Panc1 (cell line): ENCODE results near the gene DYRK1A. TPM values are rescaled to one million over a fixed set of nuclear protein-coding genes. Genes with fewer than 3 reads are reported as not detected.

Source experiments
- ATAC-seq: fragments of 200-7000 bp; cut with Tn5 transposase; 2 replicates; pipeline ENCODE4 v1.9.1; 2020; ENCODE audit warnings: mild to moderate bottlenecking, moderate library complexity
- BruUV-seq: library from RNA; stranded (reverse); fragments of 400-500 nt; replicated peaks from 2 replicates; lab custom pipeline; 2021; lab: Mats Ljungman, UMichigan
- CTCF ChIA-PET: fragments of 300-600 bp; sonication (Branson Sonifier 250); formaldehyde crosslinking; loops from one replicate; lab custom pipeline; 2022; ENCODE audit warnings: antibody characterized with exemption; lab: Charles Lee
- POLR2A ChIA-PET: fragments of 300-600 bp; sonication (Branson Sonifier 250); formaldehyde crosslinking; loops from one replicate; lab custom pipeline; 2022; ENCODE audit warnings: antibody characterized with exemption; lab: Charles Lee
- DNase-seq: peaks from one replicate; pipeline ENCODE4 v3.0.0-alpha.2; 2010; ENCODE audit warnings: low read depth, low spot score
- H3K27ac ChIP-seq: 2 replicates; pipeline ENCODE4 v1.5.1; 2011; ENCODE audit warnings: mild to moderate bottlenecking, low read length, inconsistent platforms
- H3K27me3 ChIP-seq: fragments of 200-500 bp; sonication (Bioruptor generic); 2 replicates; pipeline ENCODE4 v1.6.0; 2014; ENCODE audit warnings: low read length, inconsistent platforms; ENCODE audit not compliant: control insufficient read depth, insufficient read depth
- H3K36me3 ChIP-seq: fragments of 200-500 bp; sonication (Bioruptor generic); 2 replicates; pipeline ENCODE4 v1.5.1; 2014; ENCODE audit warnings: inconsistent platforms, mild to moderate bottlenecking, low read length, moderate library complexity; ENCODE audit not compliant: control insufficient read depth, insufficient read depth
- H3K4me1 ChIP-seq: 2 replicates; pipeline ENCODE4 v1.5.1; 2011; ENCODE audit warnings: inconsistent platforms, mild to moderate bottlenecking, low read length, moderate library complexity; ENCODE audit not compliant: control insufficient read depth, insufficient read depth
- H3K4me3 ChIP-seq, 2 experiments: 2 replicates each; pipeline ENCODE4 v1.5.1; 2011 to 2012; ENCODE audit warnings: low read depth in 2 of 2, low read length in 2 of 2, mild to moderate bottlenecking in 2 of 2, inconsistent platforms in 1 of 2, moderate library complexity in 1 of 2
- H3K9me3 ChIP-seq: fragments of 200-500 bp; sonication (Bioruptor generic); 2 replicates; pipeline ENCODE4 v1.5.1; 2014; ENCODE audit warnings: low read depth, mild to moderate bottlenecking, inconsistent platforms, low read length, moderate library complexity; ENCODE audit not compliant: control insufficient read depth, insufficient read depth
- POLR2AphosphoS5 ChIP-seq: IDR thresholded peaks from 2 replicates; pipeline ENCODE4 v1.6.1; 2012; ENCODE audit warnings: mild to moderate bottlenecking, low read depth, low read length, moderate library complexity
- SIN3A ChIP-seq: IDR thresholded peaks from 2 replicates; pipeline ENCODE4 v1.6.1; 2012; ENCODE audit warnings: low read depth, mild to moderate bottlenecking, low read length, moderate library complexity, borderline replicate concordance; ENCODE audit not compliant: insufficient read depth
- TCF7L2 ChIP-seq: IDR thresholded peaks from 2 replicates; pipeline ENCODE4 v1.6.1; 2011; ENCODE audit warnings: mild to moderate bottlenecking, low read depth, low read length, inconsistent platforms
- in situ Hi-C: cut with HindIII; loops from 2 replicates; pipeline ENCODE4 v1.10.0; 2016; ENCODE audit warnings: low sequenced_read_pairs, low pct_unique_long_range_greater_than_20kb
- intact Hi-C: fragments of 100-400 bp; cut with micrococcal nuclease; formaldehyde crosslinking; loops from one replicate; pipeline ENCODE4 v1.10.0; 2022; ENCODE audit not compliant: unreplicated experiment
- total RNA-seq: library from RNA; stranded (reverse); gene quantifications from one replicate; pipeline ENCODE4 v1.2.1, GENCODE V29; 2021; ENCODE audit not compliant: unreplicated experiment
- TF ChIP-seq, protein P1 (sequence below): fragments of 450-650 bp; IDR thresholded peaks from 2 replicates; pipeline ENCODE4 v1.5.1; 2017; ENCODE audit warnings: mild to moderate bottlenecking
- TF ChIP-seq, protein P2 (sequence below), 2 experiments: IDR thresholded peaks; 2 replicates each; pipeline ENCODE4 v1.6.1; 2011 to 2012; ENCODE audit warnings: low read depth in 2 of 2, control low read depth in 1 of 2, low read length in 1 of 2, mild to moderate bottlenecking in 1 of 2, moderate library complexity in 1 of 2; ENCODE audit not compliant: insufficient read depth in 1 of 2

Gene DYRK1A
- total RNA-seq, 1 experiment from 2014 or later = 36.1 TPM

DNA sequence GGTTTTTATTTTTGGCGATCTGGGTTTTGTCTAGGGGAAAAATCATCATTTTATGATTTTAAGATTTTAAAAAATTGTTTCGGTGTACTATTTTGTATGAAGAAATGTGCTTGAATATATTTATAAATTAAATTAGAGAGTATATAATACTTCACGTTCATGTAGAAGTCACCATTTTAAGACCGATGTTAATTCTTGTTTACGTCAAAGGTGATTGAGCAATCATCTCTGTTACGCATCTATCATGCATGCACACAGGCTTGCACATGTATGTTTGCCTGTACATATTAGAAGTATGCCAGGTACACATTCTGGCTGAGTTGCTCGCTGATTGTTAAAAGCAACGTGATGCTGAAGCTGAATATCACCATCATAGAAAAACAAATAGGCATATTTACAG lies 54.7 kb downstream of the DYRK1A start:
- Histone ChIP-seq H3K9me3 (no peaks in the 10 kb centered on the region), H3K27ac (no peak overlapping the region), H3K4me1 (peaks cover 9% of the 10 kb centered on the region; the same call in 1 of the 2 replicates), H3K36me3 (no peaks in the 10 kb centered on the region; the same call in 1 of the 2 replicates), H3K4me3 (no peak overlapping the region), H3K27me3 (no peaks in the 10 kb centered on the region)
- intact Hi-C loops = no loop called here
- in situ Hi-C loops = no loop called here
- CTCF ChIA-PET = no interaction called here
- POLR2A ChIA-PET = no interaction called here
- TF ChIP-seq, protein P1, sequence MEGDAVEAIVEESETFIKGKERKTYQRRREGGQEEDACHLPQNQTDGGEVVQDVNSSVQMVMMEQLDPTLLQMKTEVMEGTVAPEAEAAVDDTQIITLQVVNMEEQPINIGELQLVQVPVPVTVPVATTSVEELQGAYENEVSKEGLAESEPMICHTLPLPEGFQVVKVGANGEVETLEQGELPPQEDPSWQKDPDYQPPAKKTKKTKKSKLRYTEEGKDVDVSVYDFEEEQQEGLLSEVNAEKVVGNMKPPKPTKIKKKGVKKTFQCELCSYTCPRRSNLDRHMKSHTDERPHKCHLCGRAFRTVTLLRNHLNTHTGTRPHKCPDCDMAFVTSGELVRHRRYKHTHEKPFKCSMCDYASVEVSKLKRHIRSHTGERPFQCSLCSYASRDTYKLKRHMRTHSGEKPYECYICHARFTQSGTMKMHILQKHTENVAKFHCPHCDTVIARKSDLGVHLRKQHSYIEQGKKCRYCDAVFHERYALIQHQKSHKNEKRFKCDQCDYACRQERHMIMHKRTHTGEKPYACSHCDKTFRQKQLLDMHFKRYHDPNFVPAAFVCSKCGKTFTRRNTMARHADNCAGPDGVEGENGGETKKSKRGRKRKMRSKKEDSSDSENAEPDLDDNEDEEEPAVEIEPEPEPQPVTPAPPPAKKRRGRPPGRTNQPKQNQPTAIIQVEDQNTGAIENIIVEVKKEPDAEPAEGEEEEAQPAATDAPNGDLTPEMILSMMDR = no peak
- TF ChIP-seq, protein P2, sequence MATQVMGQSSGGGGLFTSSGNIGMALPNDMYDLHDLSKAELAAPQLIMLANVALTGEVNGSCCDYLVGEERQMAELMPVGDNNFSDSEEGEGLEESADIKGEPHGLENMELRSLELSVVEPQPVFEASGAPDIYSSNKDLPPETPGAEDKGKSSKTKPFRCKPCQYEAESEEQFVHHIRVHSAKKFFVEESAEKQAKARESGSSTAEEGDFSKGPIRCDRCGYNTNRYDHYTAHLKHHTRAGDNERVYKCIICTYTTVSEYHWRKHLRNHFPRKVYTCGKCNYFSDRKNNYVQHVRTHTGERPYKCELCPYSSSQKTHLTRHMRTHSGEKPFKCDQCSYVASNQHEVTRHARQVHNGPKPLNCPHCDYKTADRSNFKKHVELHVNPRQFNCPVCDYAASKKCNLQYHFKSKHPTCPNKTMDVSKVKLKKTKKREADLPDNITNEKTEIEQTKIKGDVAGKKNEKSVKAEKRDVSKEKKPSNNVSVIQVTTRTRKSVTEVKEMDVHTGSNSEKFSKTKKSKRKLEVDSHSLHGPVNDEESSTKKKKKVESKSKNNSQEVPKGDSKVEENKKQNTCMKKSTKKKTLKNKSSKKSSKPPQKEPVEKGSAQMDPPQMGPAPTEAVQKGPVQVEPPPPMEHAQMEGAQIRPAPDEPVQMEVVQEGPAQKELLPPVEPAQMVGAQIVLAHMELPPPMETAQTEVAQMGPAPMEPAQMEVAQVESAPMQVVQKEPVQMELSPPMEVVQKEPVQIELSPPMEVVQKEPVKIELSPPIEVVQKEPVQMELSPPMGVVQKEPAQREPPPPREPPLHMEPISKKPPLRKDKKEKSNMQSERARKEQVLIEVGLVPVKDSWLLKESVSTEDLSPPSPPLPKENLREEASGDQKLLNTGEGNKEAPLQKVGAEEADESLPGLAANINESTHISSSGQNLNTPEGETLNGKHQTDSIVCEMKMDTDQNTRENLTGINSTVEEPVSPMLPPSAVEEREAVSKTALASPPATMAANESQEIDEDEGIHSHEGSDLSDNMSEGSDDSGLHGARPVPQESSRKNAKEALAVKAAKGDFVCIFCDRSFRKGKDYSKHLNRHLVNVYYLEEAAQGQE (IDR thresholded peaks at IDR 0.05; ENCODE audit: insufficient read depth in 1 of 2, low read depth in 2 of 2, low read length in 1 of 2) = no peak
- TF ChIP-seq TCF7L2 = no peak
- TF ChIP-seq POLR2AphosphoS5 = no peak
- no peak for TF ChIP-seq SIN3A
- ATAC-seq (no peak), DNase-seq (no peak)
- no TSS peak for BruUV-seq

DNA sequence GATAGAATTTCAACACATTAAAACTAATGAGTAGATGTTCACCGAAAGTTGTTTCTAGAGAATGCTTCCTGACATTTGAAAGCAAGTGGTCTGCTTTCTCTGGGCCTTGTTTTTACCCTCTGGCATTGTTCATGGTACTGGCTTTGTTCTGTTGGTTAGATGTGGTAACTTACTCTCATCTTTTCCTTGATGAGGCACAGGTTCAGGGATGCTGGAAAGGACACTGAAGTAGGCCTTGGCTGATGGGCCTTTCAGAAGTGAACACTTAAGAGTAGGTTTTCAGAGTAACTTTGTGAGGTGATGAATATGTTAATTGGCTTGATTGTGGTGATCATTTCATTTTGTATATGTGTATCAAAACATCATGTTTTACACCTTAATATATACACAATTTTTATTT lies 55.8 kb downstream of the DYRK1A start:
- Histone ChIP-seq H3K27ac (no peak overlapping the region), H3K9me3 (no peaks in the 10 kb centered on the region), H3K4me1 (peaks cover 9% of the 10 kb centered on the region; the same call in 1 of the 2 replicates), H3K4me3 (no peak overlapping the region), H3K36me3 (no peaks in the 10 kb centered on the region; the same call in 1 of the 2 replicates), H3K27me3 (no peaks in the 10 kb centered on the region)
- in situ Hi-C loops = no loop called here
- BruUV-seq = no TSS peak
- ATAC-seq (no peak), DNase-seq (no peak)
- intact Hi-C loops = no loop called here
- ChIA-PET CTCF (no interaction called here), POLR2A (no interaction called here)
- TF ChIP-seq SIN3A (no peak), POLR2AphosphoS5 (no peak), TCF7L2 (no peak)
- TF ChIP-seq, protein P2 (IDR thresholded peaks at IDR 0.05; ENCODE audit: insufficient read depth in 1 of 2, low read depth in 2 of 2, low read length in 1 of 2) = no peak
- TF ChIP-seq, protein P1 = no peak
